Tibial artery (tissue), 4 donors: ENCODE measurements around the gene UQCC2.

Experiments used
- DNase-seq, 2 donors: peaks; one replicate each; pipeline ENCODE4 v3.0.0-alpha.2; 2019
- H3K27ac ChIP-seq, 2 donors: fragments of 200-600 bp; sonication (generic) in 1 of 2; 1 replicate in 1 of 2; 2 replicates in 1 of 2; pipeline ENCODE4 v1.5.1; 2018 to 2019; ENCODE audit warnings: mild to moderate bottlenecking in 1 of 2
- H3K27me3 ChIP-seq, 2 donors: fragments of 200-600 bp; sonication (generic) in 1 of 2; one replicate each; pipeline versions ENCODE4 v1.5.1 to v1.6.0; 2016 to 2019
- H3K36me3 ChIP-seq, 3 donors: fragments of 200-600 bp; sonication (generic) in 2 of 3; one replicate each; pipeline ENCODE4 v1.5.1; 2016 to 2019; ENCODE audit warnings: mild to moderate bottlenecking in 2 of 3
- H3K4me1 ChIP-seq, 4 donors: fragments of 200-600 bp; sonication (generic) in 2 of 4; 1 replicate in 3 of 4; 2 replicates in 1 of 4; pipeline ENCODE4 v1.5.1; 2016 to 2019
- H3K4me3 ChIP-seq, 2 donors: fragments of 200-600 bp; sonication (generic) in 1 of 2; 1 replicate in 1 of 2; 2 replicates in 1 of 2; pipeline ENCODE4 v1.5.1; 2018 to 2019; ENCODE audit warnings: mild to moderate bottlenecking in 2 of 2
- H3K9me3 ChIP-seq, 3 donors: fragments of 200-600 bp; sonication (generic) in 1 of 3; one replicate each; pipeline ENCODE4 v1.5.1; 2016 to 2019
- CTCF ChIP-seq, 2 experiments: fragments of 200-600 bp in 1 of 2; fragments of 450-650 bp in 1 of 2; IDR thresholded peaks; one replicate each; pipeline ENCODE4 v1.5.1; 2017 to 2019; ENCODE audit warnings: antibody characterized with exemption in 2 of 2, mild to moderate bottlenecking in 1 of 2, moderate library complexity in 1 of 2
- intact Hi-C: fragments of 100-400 bp; cut with DNase I; formaldehyde crosslinking; loops from one replicate; pipeline ENCODE4 v1.15.0; 2023; ENCODE audit warnings: low total_unique reads

The UQCC2 gene

GRCh38 chr6:33746036-33746600, 34.6 kb upstream of the UQCC2 start:
- H3K27me3 ChIP-seq: peaks cover 0 to 23% of the 10 kb centered on the region in 2 donors
- H3K9me3 ChIP-seq: no peaks in the 10 kb centered on the region
- H3K27ac ChIP-seq: peak overlapping the region; percentile 54 to 67
- H3K4me3 ChIP-seq: peak overlapping the region; percentile 37 to 52
- peaks cover 0 to 21% (median 10%) of the 10 kb centered on the region in 4 donors for H3K4me1 ChIP-seq
- intact Hi-C loops: no loop called here
- DNase-seq: peak; percentile 48 to 75
- no peaks in the 10 kb centered on the region for H3K36me3 ChIP-seq
- TF ChIP-seq CTCF (IDR thresholded peaks at IDR 0.05): no peak

- DNase-seq: no peak
- Histone ChIP-seq H3K36me3 (no peaks in the 10 kb centered on the region), H3K4me1 (peaks cover 0 to 21% (median 10%) of the 10 kb centered on the region in 4 donors), H3K27me3 (peaks cover 0 to 23% of the 10 kb centered on the region in 2 donors), H3K9me3 (no peaks in the 10 kb centered on the region), H3K4me3 (peak overlapping the region; percentile 37 to 52), H3K27ac (peak overlapping the region; percentile 54 to 67)
- no peak for TF ChIP-seq CTCF (IDR thresholded peaks at IDR 0.05)
- intact Hi-C loops: no loop called here
Observed at GRCh38 chr6:33745548-33745947, 34.0 kb upstream of the UQCC2 start.

GRCh38 chr6:33744895-33745546, 33.5 kb upstream of the UQCC2 start:
- Histone ChIP-seq H3K4me3 (no peak overlapping the region), H3K4me1 (peaks cover 0 to 21% (median 10%) of the 10 kb centered on the region in 4 donors), H3K27ac (peak overlapping the region in 1 of 2 donors; percentile 67), H3K27me3 (peaks cover 0 to 23% of the 10 kb centered on the region in 2 donors), H3K36me3 (no peaks in the 10 kb centered on the region), H3K9me3 (no peaks in the 10 kb centered on the region)
- no peak for TF ChIP-seq CTCF (IDR thresholded peaks at IDR 0.05)
- no peak for DNase-seq
- intact Hi-C loops: no loop called here

- DNase-seq: peak; percentile 55 to 75
- Histone ChIP-seq H3K36me3 (no peaks in the 10 kb centered on the region), H3K4me1 (peaks cover 0 to 21% (median 10%) of the 10 kb centered on the region in 4 donors), H3K4me3 (no peak overlapping the region), H3K27ac (peak overlapping the region in 1 of 2 donors; percentile 67), H3K27me3 (peaks cover 0 to 23% of the 10 kb centered on the region in 2 donors), H3K9me3 (no peaks in the 10 kb centered on the region)
- peak; percentile 86 for TF ChIP-seq CTCF (IDR thresholded peaks at IDR 0.05)
- intact Hi-C loops: no loop called here
Observed at GRCh38 chr6:33744001-33744848, 32.7 kb upstream of the UQCC2 start.

- H3K27me3 ChIP-seq: peaks cover 0 to 23% of the 10 kb centered on the region in 2 donors
- DNase-seq: no peak
- intact Hi-C loops: no loop called here
Observed at GRCh38 chr6:33742837-33743236, 31.3 kb upstream of the UQCC2 start.

More at GRCh38 chr6:33742837-33743236, 31.3 kb upstream of the UQCC2 start:
- Histone ChIP-seq H3K9me3 (no peaks in the 10 kb centered on the region), H3K27ac (no peak overlapping the region), H3K36me3 (no peaks in the 10 kb centered on the region), H3K4me3 (no peak overlapping the region), H3K4me1 (peaks cover 0 to 22% (median 10%) of the 10 kb centered on the region in 4 donors)
- no peak for TF ChIP-seq CTCF (IDR thresholded peaks at IDR 0.05)
